PC-3 (cell line): Measurements from ENCODE around the gene IRS2. TPM values are rescaled to one million over a fixed set of nuclear protein-coding genes. Genes with fewer than 3 reads are reported as not detected.
A peak's percentile ranks its signal among the peaks of the same experiment; 100 is the strongest.

Experiments
- ATAC-seq: fragments of 200-7000 bp; cut with Tn5 transposase; 2 replicates; pipeline ENCODE4 v1.9.1; 2020; ENCODE audit warnings: mild to moderate bottlenecking, moderate library complexity
- BruUV-seq: library from RNA; stranded (reverse); fragments of 400-500 nt; replicated peaks from 2 replicates; lab custom pipeline; 2021; lab: Mats Ljungman, UMichigan
- CTCF ChIA-PET: fragments of 300-600 bp; sonication (Branson Sonifier 250); formaldehyde crosslinking; loops from one replicate; lab custom pipeline; 2022; ENCODE audit warnings: antibody characterized with exemption; lab: Charles Lee
- POLR2A ChIA-PET: fragments of 300-600 bp; sonication (Branson Sonifier 250); formaldehyde crosslinking; loops from one replicate; lab custom pipeline; 2022; ENCODE audit warnings: antibody characterized with exemption; ENCODE audit not compliant: unreplicated experiment; lab: Charles Lee
- DNase-seq: peaks from one replicate; pipeline ENCODE4 v3.0.0-alpha.2; 2015
- H2AFZ ChIP-seq: fragments of 300-600 bp; sonication (generic); 2 replicates; pipeline ENCODE4 v1.6.0; 2016; ENCODE audit warnings: antibody characterized with exemption, low read length
- H3F3A ChIP-seq: fragments of 300-600 bp; sonication (generic); one replicate; pipeline ENCODE4 v1.6.0; 2017; ENCODE audit warnings: antibody characterized with exemption, low read length, control low read depth, mild to moderate bottlenecking; ENCODE audit not compliant: unreplicated experiment
- H3K27ac ChIP-seq: fragments of 300-600 bp; sonication (generic); 2 replicates; pipeline ENCODE4 v1.5.1; 2016; ENCODE audit warnings: mild to moderate bottlenecking, low read length
- H3K27me3 ChIP-seq: fragments of 300-600 bp; sonication (generic); 2 replicates; pipeline ENCODE4 v1.6.1; 2016; ENCODE audit warnings: low read length, mixed read lengths
- H3K36me3 ChIP-seq: fragments of 300-600 bp; sonication (generic); 2 replicates; pipeline ENCODE4 v1.6.1; 2016; ENCODE audit warnings: low read depth, mixed run types, low read length, mixed read lengths
- H3K4me1 ChIP-seq: fragments of 300-600 bp; sonication (generic); 2 replicates; pipeline ENCODE4 v1.5.1; 2016; ENCODE audit warnings: low read length; ENCODE audit not compliant: insufficient read depth
- H3K4me2 ChIP-seq: fragments of 300-600 bp; sonication (generic); 2 replicates; pipeline ENCODE4 v1.6.0; 2016; ENCODE audit warnings: low read length
- H3K4me3 ChIP-seq: fragments of 300-600 bp; sonication (generic); 2 replicates; pipeline ENCODE4 v1.5.1; 2016; ENCODE audit warnings: mild to moderate bottlenecking, low read length, mixed read lengths
- H3K79me2 ChIP-seq: fragments of 300-600 bp; sonication (generic); 2 replicates; pipeline ENCODE4 v1.6.1; 2017; ENCODE audit warnings: low read length, mixed read lengths
- H3K9ac ChIP-seq: fragments of 300-600 bp; sonication (generic); 2 replicates; pipeline ENCODE4 v1.6.0; 2016; ENCODE audit warnings: mild to moderate bottlenecking, low read length
- H3K9me2 ChIP-seq: fragments of 300-600 bp; sonication (generic); replicated peaks from 2 replicates; pipeline ENCODE4 v1.6.1; 2016; ENCODE audit warnings: mixed run types, low read length, mixed read lengths
- H3K9me3 ChIP-seq: fragments of 300-600 bp; sonication (generic); 2 replicates; pipeline ENCODE4 v1.6.1; 2016; ENCODE audit warnings: low read length, mixed read lengths
- H4K20me1 ChIP-seq: fragments of 300-600 bp; sonication (generic); 2 replicates; pipeline ENCODE4 v1.6.1; 2016; ENCODE audit warnings: low read length, mixed read lengths
- EZH2 ChIP-seq: fragments of 300-600 bp; sonication (generic); IDR thresholded peaks from one replicate; pipeline ENCODE4 v1.6.1; 2017; ENCODE audit warnings: antibody characterized with exemption, mild to moderate bottlenecking, low read length; ENCODE audit not compliant: unreplicated experiment
- EZH2phosphoT487 ChIP-seq: fragments of 300-600 bp; sonication (generic); IDR thresholded peaks from 2 replicates; pipeline ENCODE4 v1.6.1; 2018; ENCODE audit warnings: mild to moderate bottlenecking, antibody characterized with exemption, low read length, borderline replicate concordance
- intact Hi-C: fragments of 100-400 bp; cut with micrococcal nuclease; formaldehyde crosslinking; loops from 2 replicates; pipeline ENCODE4 v1.9.0; 2023
- total RNA-seq: library from RNA; depleted of rRNA; stranded (reverse); fragments of >200 nt; gene quantifications from 2 replicates; pipeline ENCODE4 v1.2.3, GENCODE V29; 2014
- TF ChIP-seq, protein P1 (sequence below): fragments of 300-600 bp; sonication (generic); conservative IDR thresholded peaks from 2 replicates; pipeline ENCODE4 v1.5.1; 2017; ENCODE audit warnings: antibody characterized with exemption, low read depth, mild to moderate bottlenecking, low read length

The IRS2 gene
- total RNA-seq, 1 experiment from 2014 or later: 5.6 TPM

DNA sequence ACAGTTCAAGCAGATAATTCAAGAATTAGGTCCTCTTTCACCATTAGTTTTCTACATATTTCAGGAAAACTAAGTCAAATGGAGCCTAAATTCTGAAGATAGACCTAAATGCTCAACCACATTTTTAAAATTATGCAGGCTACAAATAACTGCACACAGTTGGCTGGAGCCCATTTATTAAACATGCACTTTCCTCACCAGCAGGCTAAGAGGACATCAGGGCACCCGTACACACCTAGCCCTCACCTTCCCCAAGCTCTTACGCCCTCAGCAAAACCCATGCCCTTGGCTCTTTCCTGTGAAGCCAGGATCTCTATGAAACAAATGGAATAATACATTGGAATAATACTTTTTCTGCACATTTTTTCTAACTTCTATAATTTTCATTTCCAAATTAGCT lies 18.2 kb downstream of the IRS2 start:
- H4K20me1 ChIP-seq: no peaks in the 10 kb centered on the region
- ChIA-PET CTCF (no interaction called here), POLR2A (no interaction called here)
- 0 out of 2 replicates have a peak, but pooled peaks cover 4% of the 10 kb centered on the region for H3K4me1 ChIP-seq
- H3K4me3 ChIP-seq: no peak overlapping the region
- H3F3A ChIP-seq: no peaks in the 10 kb centered on the region
- no peak overlapping the region for H3K9ac ChIP-seq
- TF ChIP-seq, protein P1, sequence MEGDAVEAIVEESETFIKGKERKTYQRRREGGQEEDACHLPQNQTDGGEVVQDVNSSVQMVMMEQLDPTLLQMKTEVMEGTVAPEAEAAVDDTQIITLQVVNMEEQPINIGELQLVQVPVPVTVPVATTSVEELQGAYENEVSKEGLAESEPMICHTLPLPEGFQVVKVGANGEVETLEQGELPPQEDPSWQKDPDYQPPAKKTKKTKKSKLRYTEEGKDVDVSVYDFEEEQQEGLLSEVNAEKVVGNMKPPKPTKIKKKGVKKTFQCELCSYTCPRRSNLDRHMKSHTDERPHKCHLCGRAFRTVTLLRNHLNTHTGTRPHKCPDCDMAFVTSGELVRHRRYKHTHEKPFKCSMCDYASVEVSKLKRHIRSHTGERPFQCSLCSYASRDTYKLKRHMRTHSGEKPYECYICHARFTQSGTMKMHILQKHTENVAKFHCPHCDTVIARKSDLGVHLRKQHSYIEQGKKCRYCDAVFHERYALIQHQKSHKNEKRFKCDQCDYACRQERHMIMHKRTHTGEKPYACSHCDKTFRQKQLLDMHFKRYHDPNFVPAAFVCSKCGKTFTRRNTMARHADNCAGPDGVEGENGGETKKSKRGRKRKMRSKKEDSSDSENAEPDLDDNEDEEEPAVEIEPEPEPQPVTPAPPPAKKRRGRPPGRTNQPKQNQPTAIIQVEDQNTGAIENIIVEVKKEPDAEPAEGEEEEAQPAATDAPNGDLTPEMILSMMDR: no peak
- TF ChIP-seq EZH2phosphoT487: no peak
- no peak for TF ChIP-seq EZH2
- no peaks in the 10 kb centered on the region for H3K36me3 ChIP-seq
- intact Hi-C loops: no loop called here
- no peak overlapping the region for H2AFZ ChIP-seq
- ATAC-seq: no peak
- peaks cover 46% of the 10 kb centered on the region for H3K79me2 ChIP-seq
- no TSS peak for BruUV-seq
- H3K27me3 ChIP-seq: no peaks in the 10 kb centered on the region
- H3K4me2 ChIP-seq: no peak overlapping the region
- H3K27ac ChIP-seq: no peak overlapping the region
- H3K9me2 ChIP-seq: no peaks in the 10 kb centered on the region
- no peak for DNase-seq
- no peaks in the 10 kb centered on the region for H3K9me3 ChIP-seq

DNA sequence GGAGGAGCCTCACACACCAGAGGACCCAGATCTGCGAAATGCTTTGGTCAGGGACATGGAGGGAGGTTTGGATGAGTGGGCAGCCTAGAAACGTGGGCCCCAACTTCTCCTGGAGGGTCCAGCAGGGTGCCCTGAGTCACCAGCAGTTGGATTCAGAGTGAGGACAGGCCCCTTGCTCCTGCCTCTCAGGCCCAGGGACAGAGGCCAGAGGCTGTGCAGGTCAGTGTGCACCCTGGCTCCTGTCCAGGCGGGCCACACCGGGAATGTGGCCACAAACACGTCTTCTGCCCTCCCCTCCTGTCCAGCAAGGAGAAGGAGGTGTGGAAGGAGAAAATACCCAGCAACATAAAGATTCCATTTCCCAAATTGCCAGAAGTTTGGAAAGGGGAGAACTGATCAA lies 19.4 kb downstream of the IRS2 start:
- H3K27me3 ChIP-seq: no peaks in the 10 kb centered on the region
- no TSS peak for BruUV-seq
- H3K4me1 ChIP-seq: no peaks in the 10 kb centered on the region
- H3K9ac ChIP-seq: no peak overlapping the region
- TF ChIP-seq EZH2phosphoT487 (no peak), EZH2 (no peak)
- TF ChIP-seq, protein P1: no peak
- no peak overlapping the region for H3K27ac ChIP-seq
- intact Hi-C loops: no loop called here
- ATAC-seq (no peak), DNase-seq (no peak)
- H3K79me2 ChIP-seq: peaks cover 39% of the 10 kb centered on the region
- no peaks in the 10 kb centered on the region for H3K9me3 ChIP-seq
- CTCF ChIA-PET: no interaction called here
- H3K9me2 ChIP-seq: no peaks in the 10 kb centered on the region
- H3K4me2 ChIP-seq: no peak overlapping the region
- H2AFZ ChIP-seq: no peak overlapping the region
- no peaks in the 10 kb centered on the region for H3K36me3 ChIP-seq
- no peaks in the 10 kb centered on the region for H3F3A ChIP-seq
- no peaks in the 10 kb centered on the region for H4K20me1 ChIP-seq
- H3K4me3 ChIP-seq: no peak overlapping the region
- POLR2A ChIA-PET: no interaction called here

DNA sequence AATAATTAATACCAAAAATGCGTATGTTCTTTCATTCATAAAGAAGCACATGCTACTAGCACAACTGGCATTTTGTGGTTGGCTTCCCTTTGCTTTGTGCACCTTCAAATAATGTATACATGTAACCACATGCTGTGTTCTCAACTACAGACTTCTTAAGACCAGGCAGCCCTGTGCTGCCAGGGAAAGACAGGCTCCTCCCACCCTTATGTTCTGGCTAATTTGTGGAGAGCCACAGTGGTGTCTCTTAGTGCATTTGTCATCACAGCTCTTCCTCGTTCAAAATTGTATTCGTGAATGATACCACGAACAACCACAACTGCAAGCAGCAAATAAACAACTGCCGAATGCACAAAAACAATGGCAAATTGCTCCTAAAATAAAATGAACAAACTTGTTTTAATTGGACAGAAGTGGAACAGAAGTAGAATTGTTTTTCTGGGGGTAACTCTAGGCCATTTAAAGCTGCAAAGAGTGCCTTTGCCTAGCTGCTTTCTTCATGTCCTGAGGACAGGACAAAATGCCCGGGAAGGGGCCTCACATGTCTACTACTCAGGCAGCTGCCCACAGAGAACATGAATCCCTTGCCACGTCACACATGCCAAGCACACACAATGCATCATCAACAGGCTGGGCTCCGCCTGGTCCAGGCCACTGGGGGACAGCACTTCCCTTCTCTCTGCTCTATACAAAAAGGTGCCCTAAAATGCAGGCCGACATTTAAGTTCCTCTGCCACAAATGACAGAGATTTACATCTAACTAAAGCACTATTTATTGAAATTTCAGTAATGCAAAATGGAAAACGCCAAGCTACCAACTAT lies 21.7 kb downstream of the IRS2 start:
- TF ChIP-seq, protein P1: 0 out of 2 replicates have a peak, but pooled peaks have one; percentile 15
- no peak for TF ChIP-seq EZH2
- H3K27ac ChIP-seq: no peak overlapping the region
- intact Hi-C loops: no loop called here

More for the DNA sequence above, 21.7 kb downstream of the IRS2 start:
- H3K9me3 ChIP-seq: no peaks in the 10 kb centered on the region
- H3F3A ChIP-seq: no peaks in the 10 kb centered on the region
- ATAC-seq (no peak), DNase-seq (no peak)
- no peak overlapping the region for H3K4me3 ChIP-seq
- no TSS peak for BruUV-seq
- H3K27me3 ChIP-seq: no peaks in the 10 kb centered on the region
- H3K9ac ChIP-seq: no peak overlapping the region
- H3K79me2 ChIP-seq: peaks cover 36% of the 10 kb centered on the region
- ChIA-PET CTCF (no interaction called here), POLR2A (no interaction called here)
- H2AFZ ChIP-seq: no peak overlapping the region
- no peaks in the 10 kb centered on the region for H3K36me3 ChIP-seq
- no peak overlapping the region for H3K4me2 ChIP-seq
- no peaks in the 10 kb centered on the region for H4K20me1 ChIP-seq
- no peaks in the 10 kb centered on the region for H3K4me1 ChIP-seq
- H3K9me2 ChIP-seq: no peaks in the 10 kb centered on the region
